Endothelial cell of umbilical vein (primary cell): Measurements from ENCODE around the gene CALD1. TPM values are rescaled to one million over a fixed set of nuclear protein-coding genes. Genes with fewer than 3 reads are reported as not detected.

ENCODE experiments used
- BruUV-seq: library from RNA; stranded (reverse); fragments of 400-500 nt; replicated peaks from 2 replicates; lab custom pipeline; 2021; lab: Mats Ljungman, UMichigan
- CTCF ChIA-PET: fragments of 300-600, 350-600 bp; sonication (Branson Sonifier 250); formaldehyde crosslinking; loops from one replicate; lab custom pipeline; 2021; ENCODE audit warnings: antibody characterized with exemption, inconsistent platforms; lab: Charles Lee
- POLR2A ChIA-PET: fragments of 300-600, 350-600 bp; sonication (Branson Sonifier 250); formaldehyde crosslinking; loops from one replicate; lab custom pipeline; 2021; ENCODE audit warnings: antibody characterized with exemption, inconsistent platforms; lab: Charles Lee
- DNase-seq: peaks from one replicate; pipeline ENCODE4 v3.0.0-alpha.2; 2011; ENCODE audit warnings: low read depth, low spot score
- FAIRE-seq: peaks from 2 replicates; lab custom pipeline; 2011; peaks lifted over from hg19 to GRCh38; lab: Jason Lieb, UNC
- H2AFZ ChIP-seq: 2 replicates; pipeline ENCODE4 v1.6.0; 2012; ENCODE audit warnings: low read depth, low read length, control low read depth, inconsistent platforms
- H3K27ac ChIP-seq: 2 replicates; pipeline ENCODE4 v1.5.1; 2011; ENCODE audit warnings: low read depth, mild to moderate bottlenecking, control low read depth, low read length, moderate library complexity; ENCODE audit not compliant: insufficient read depth
- H3K27me3 ChIP-seq, 2 experiments: 2 replicates each; pipeline versions ENCODE4 v1.6.0 to v1.6.1; 2011; ENCODE audit warnings: low read length in 2 of 2, mixed read lengths in 1 of 2; ENCODE audit not compliant: control insufficient read depth in 2 of 2, insufficient read depth in 2 of 2
- H3K36me3 ChIP-seq, 2 experiments: 2 replicates in 1 of 2; 3 replicates in 1 of 2; pipeline ENCODE4 v1.5.1; 2011; ENCODE audit warnings: low read length in 2 of 2, mild to moderate bottlenecking in 1 of 2, moderate library complexity in 1 of 2; ENCODE audit not compliant: control insufficient read depth in 2 of 2, insufficient read depth in 2 of 2; ENCODE audit errors: extremely low read depth in 1 of 2
- H3K4me1 ChIP-seq: 3 replicates; pipeline ENCODE4 v1.5.1; 2011; ENCODE audit warnings: mild to moderate bottlenecking, low read length; ENCODE audit not compliant: control insufficient read depth, insufficient read depth; ENCODE audit errors: extremely low read depth
- H3K4me2 ChIP-seq: 2 replicates; pipeline ENCODE4 v1.6.1; 2011; ENCODE audit warnings: low read length, control low read depth, mixed read lengths; ENCODE audit not compliant: insufficient read depth
- H3K4me3 ChIP-seq, 3 experiments: fragments of 200-600 bp in 1 of 3; sonication (generic), shearing (Covaris generic) in 1 of 3; replicated peaks in 1 of 3; 2 replicates each; pipeline ENCODE4 v1.5.1; 2011 to 2016; ENCODE audit warnings: control low read depth in 3 of 3, low read length in 3 of 3, mild to moderate bottlenecking in 2 of 3, inconsistent platforms in 1 of 3, low read depth in 1 of 3, moderate library complexity in 1 of 3; ENCODE audit not compliant: insufficient read depth in 1 of 3
- H3K79me2 ChIP-seq: 2 replicates; pipeline ENCODE4 v1.6.0; 2012; ENCODE audit warnings: low read length, inconsistent platforms; ENCODE audit not compliant: control insufficient read depth, insufficient read depth
- H3K9ac ChIP-seq: replicated peaks from 2 replicates; pipeline ENCODE3; 2011; ENCODE audit warnings: low read length, control low read depth; ENCODE audit not compliant: insufficient read depth; ENCODE audit errors: extremely low read depth
- H3K9me1 ChIP-seq: replicated peaks from 3 replicates; pipeline ENCODE4 v1.6.0; 2011; ENCODE audit warnings: mild to moderate bottlenecking, low read length; ENCODE audit not compliant: control insufficient read depth, insufficient read depth; ENCODE audit errors: extremely low read depth
- H3K9me3 ChIP-seq: replicated peaks from 2 replicates; pipeline ENCODE4 v1.5.1; 2012; ENCODE audit warnings: low read length, inconsistent platforms; ENCODE audit not compliant: control insufficient read depth, insufficient read depth
- H4K20me1 ChIP-seq: replicated peaks from 2 replicates; pipeline ENCODE3; 2011; ENCODE audit warnings: mild to moderate bottlenecking, low read length; ENCODE audit not compliant: control insufficient read depth, insufficient read depth; ENCODE audit errors: extremely low read depth
- FOS ChIP-seq: IDR thresholded peaks from 2 replicates; pipeline ENCODE4 v1.6.1; 2011; ENCODE audit warnings: mild to moderate bottlenecking, low read length, moderate library complexity, borderline replicate concordance; ENCODE audit not compliant: insufficient read depth
- JUN ChIP-seq: IDR thresholded peaks from 2 replicates; pipeline ENCODE4 v1.6.1; 2011; ENCODE audit warnings: borderline replicate concordance, low read depth; ENCODE audit not compliant: insufficient read length, insufficient read depth
- MAX ChIP-seq: IDR thresholded peaks from 2 replicates; pipeline ENCODE4 v1.6.1; 2011; ENCODE audit not compliant: insufficient read depth, insufficient read length
- POLR2AphosphoS5 ChIP-seq: IDR thresholded peaks from 2 replicates; pipeline ENCODE4 v1.6.1; 2012; ENCODE audit warnings: low read depth, mild to moderate bottlenecking, control low read depth, low read length, moderate library complexity; ENCODE audit not compliant: insufficient read depth
- dilution Hi-C: fragments of 300-500 bp; cut with MboI; formaldehyde crosslinking; loops from one replicate; pipeline ENCODE4 v1.15.0; 2019; ENCODE audit warnings: low sequenced_read_pairs; ENCODE audit not compliant: extremely low pct_ligation_motif_present
- intact Hi-C: fragments of 100-400 bp; cut with micrococcal nuclease; formaldehyde crosslinking; loops from one replicate; pipeline ENCODE4 v1.10.0; 2022
- polyA plus RNA-seq, 4 experiments: library from polyadenylated mRNA; depleted of rRNA in 3 of 4; stranded (reverse) in 3 of 4; unstranded in 1 of 4; fragments of >200 nt; gene quantifications; 2 replicates each; pipeline versions ENCODE4 v1.2.1 to v1.2.3, GENCODE V29; 2011 to 2012; ENCODE audit warnings: missing spikeins in 1 of 4
- total RNA-seq: library from RNA; stranded (reverse); gene quantifications from 2 replicates; pipeline ENCODE4 v1.2.3, GENCODE V29; 2021

Gene CALD1
- total and polyA plus RNA-seq, 2 donors (not counting 3 experiments of a cell fraction or from before 2014, with no cell fraction given), result 136 to 307 TPM

DNA sequence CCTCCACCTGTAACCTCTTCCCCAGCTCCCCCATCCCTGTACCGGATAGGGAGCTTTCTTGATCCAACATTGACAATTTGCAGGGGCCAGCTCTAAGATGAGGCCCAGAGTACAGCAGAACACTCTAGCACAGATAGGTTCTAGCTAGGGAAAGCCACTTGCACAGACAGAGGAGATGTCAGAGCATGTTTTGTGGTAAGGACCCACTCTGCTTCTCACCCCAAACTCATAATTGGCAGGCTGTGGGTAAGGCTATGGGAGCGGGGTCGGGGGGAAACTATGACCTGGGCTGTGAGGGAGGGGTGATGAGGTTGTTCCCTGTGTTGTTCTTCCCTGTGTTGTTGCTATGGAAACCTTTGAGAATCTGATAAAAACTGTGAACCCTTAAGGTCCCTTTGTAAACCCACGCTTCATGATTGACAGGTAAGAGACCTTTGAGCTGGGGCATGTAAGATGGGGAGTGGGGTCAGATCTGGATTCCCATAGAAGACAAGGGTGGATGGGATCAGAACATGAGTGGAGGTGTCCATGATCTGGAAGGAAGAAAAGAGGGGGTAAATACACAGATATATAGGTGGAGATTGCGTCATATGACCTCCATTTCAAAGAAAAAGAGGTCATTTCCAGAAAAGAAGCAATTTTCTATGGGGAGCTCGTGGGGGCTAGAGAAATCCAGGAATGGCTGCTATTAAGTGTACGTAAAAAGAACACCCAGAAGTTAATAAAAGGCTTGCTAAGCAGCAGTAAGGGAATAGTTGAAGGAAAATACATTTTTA, 4.0 kb downstream of the CALD1 start:
- peaks cover 4 to 10% of the 10 kb centered on the region in 2 experiments for H3K36me3 ChIP-seq
- no peak overlapping the region for H3K4me3 ChIP-seq
- H2AFZ ChIP-seq, result no peak overlapping the region
- H3K4me2 ChIP-seq, result peak overlapping the region; percentile 12
- H3K9me3 ChIP-seq, result no peaks in the 10 kb centered on the region
- peaks cover 58% of the 10 kb centered on the region for H3K4me1 ChIP-seq
- no peak overlapping the region for H3K27ac ChIP-seq
- intact Hi-C loops, result loop anchor here (5.0 kb wide), 1 partner anchor 389 kb away; the partner anchor contains the start of gene CYREN
- H4K20me1 ChIP-seq, result peaks cover 3% of the 10 kb centered on the region
- dilution Hi-C loops, result no loop called here
- H3K9me1 ChIP-seq, result no peaks in the 10 kb centered on the region
- TF ChIP-seq FOS (no peak), POLR2AphosphoS5 (no peak), JUN (no peak), MAX (no peak)
- no peak for FAIRE-seq
- BruUV-seq, result no TSS peak
- CTCF ChIA-PET, result interaction anchor here (1.1 to 1.4 kb wide), 2 partner anchors 58 to 59 kb away, joined by 3 read pairs; no protein-coding TSS in a partner anchor
- H3K79me2 ChIP-seq, result peaks cover 86% of the 10 kb centered on the region
- POLR2A ChIA-PET, result interaction anchor here (0.7 to 6.4 kb wide), 7 partner anchors 18 to 121 kb away, joined by 3 to 45 read pairs (median 6); no protein-coding TSS in a partner anchor
- no peaks in the 10 kb centered on the region for H3K27me3 ChIP-seq
- H3K9ac ChIP-seq, result no peak overlapping the region
- DNase-seq, result no peak
